Activated CD8-positive, alpha-beta T cell treated with anti-CD3 and anti-CD28 coated beads for 36 hours (primary cell): Measurements from ENCODE around the gene ARHGAP26. TPM values are rescaled to one million over a fixed set of nuclear protein-coding genes. Genes with fewer than 3 reads are reported as not detected.
A peak's percentile ranks its signal among the peaks of the same experiment; 100 is the strongest.

Experiments
- ATAC-seq: fragments of 200-7000 bp; cut with Tn5 transposase; one replicate; pipeline ENCODE4 v1.10.0; 2021; ENCODE audit warnings: mild to moderate bottlenecking, moderate library complexity
- CTCF ChIA-PET: fragments of 350-600 bp; sonication (Branson Sonifier 250); formaldehyde crosslinking; loops from one replicate; lab custom pipeline; 2021; ENCODE audit warnings: antibody characterized with exemption; lab: Charles Lee
- POLR2A ChIA-PET: fragments of 350-600 bp; sonication (Branson Sonifier 250); formaldehyde crosslinking; loops from one replicate; lab custom pipeline; 2021; ENCODE audit warnings: antibody characterized with exemption; lab: Charles Lee
- DNase-seq: peaks from one replicate; pipeline ENCODE4 v3.0.0-alpha.2; 2020
- H3K27ac Mint-ChIP-seq: one replicate; pipeline ENCODE4 v1.8.0; 2021; ENCODE audit warnings: mild to moderate bottlenecking, mixed read lengths
- H3K27me3 Mint-ChIP-seq: one replicate; pipeline ENCODE4 v1.8.0; 2021; ENCODE audit warnings: mixed read lengths
- H3K36me3 Mint-ChIP-seq: one replicate; pipeline ENCODE4 v1.8.0; 2021; ENCODE audit warnings: low read depth, mixed read lengths
- H3K4me1 Mint-ChIP-seq: one replicate; pipeline ENCODE4 v1.8.0; 2021; ENCODE audit warnings: low read depth, mixed read lengths
- H3K4me3 Mint-ChIP-seq: one replicate; pipeline ENCODE4 v1.8.0; 2021; ENCODE audit warnings: mild to moderate bottlenecking, moderate library complexity, mixed read lengths
- H3K9me3 Mint-ChIP-seq: one replicate; pipeline ENCODE4 v1.8.0; 2021; ENCODE audit warnings: mixed read lengths
- intact Hi-C: fragments of 100-400 bp; cut with micrococcal nuclease; formaldehyde crosslinking; loops from one replicate; pipeline ENCODE4 v1.10.0; 2022
- total RNA-seq, 2 experiments: library from RNA; stranded (reverse); gene quantifications; one replicate each; pipeline ENCODE4 v1.2.3, GENCODE V29; 2021
- TF ChIP-seq, protein P1 (sequence below): fragments of 200-600 bp; IDR thresholded peaks from one replicate; pipeline ENCODE4 v1.8.0; 2022; ENCODE audit warnings: antibody characterized with exemption, mild to moderate bottlenecking

Gene ARHGAP26, protein sequence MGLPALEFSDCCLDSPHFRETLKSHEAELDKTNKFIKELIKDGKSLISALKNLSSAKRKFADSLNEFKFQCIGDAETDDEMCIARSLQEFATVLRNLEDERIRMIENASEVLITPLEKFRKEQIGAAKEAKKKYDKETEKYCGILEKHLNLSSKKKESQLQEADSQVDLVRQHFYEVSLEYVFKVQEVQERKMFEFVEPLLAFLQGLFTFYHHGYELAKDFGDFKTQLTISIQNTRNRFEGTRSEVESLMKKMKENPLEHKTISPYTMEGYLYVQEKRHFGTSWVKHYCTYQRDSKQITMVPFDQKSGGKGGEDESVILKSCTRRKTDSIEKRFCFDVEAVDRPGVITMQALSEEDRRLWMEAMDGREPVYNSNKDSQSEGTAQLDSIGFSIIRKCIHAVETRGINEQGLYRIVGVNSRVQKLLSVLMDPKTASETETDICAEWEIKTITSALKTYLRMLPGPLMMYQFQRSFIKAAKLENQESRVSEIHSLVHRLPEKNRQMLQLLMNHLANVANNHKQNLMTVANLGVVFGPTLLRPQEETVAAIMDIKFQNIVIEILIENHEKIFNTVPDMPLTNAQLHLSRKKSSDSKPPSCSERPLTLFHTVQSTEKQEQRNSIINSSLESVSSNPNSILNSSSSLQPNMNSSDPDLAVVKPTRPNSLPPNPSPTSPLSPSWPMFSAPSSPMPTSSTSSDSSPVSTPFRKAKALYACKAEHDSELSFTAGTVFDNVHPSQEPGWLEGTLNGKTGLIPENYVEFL
- total RNA-seq, result 10 to 100 TPM; 12.7 to 18.0 TPM

DNA sequence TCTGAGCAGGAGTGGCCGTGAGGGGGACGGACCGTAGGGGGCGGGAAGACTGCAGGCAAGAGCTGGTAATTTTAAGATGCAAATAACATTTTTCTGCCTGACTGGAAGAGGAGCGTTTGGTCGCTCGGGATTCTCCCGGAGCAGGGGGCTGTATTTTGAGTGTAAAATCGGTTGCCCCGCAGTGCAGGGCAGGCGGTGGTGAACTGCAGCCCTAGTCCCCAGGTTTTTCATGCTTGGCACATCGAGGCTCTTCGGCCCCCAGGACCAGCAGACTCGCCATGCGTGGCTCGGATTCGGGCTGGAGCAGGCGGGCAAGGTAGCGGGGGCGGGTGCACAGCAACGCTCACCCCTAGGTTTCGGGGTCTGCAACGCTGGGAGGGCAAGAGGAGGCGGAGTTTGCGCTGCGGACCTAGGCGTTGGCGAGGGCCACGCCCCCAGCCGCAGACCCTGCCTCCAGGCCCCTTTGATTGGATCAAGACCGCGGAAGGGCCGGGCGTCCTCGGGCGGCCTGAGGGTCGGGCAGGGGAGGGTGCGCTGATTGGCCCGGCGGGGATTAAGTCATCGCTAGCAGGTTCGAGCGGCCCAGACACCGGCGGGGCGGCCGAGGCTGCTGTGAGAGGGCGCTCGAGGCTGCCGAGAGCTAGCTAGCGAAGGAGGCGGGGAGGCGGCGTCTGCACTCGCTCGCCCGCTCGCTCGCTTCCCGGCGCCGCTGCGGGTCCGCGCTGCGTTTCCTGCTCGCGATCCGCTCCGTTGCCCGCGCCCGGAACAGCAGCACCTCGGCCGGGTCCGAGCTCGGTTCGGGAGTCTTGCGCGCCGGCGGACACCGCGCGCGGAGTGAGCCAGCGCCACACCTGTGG is at the start of gene ARHGAP26:
TSS of gene ARHGAP26 (plus strand) at position 585 of the 857 bp plus-strand sequence. CDS start 385 bp downstream, outside the sequence.
- TF ChIP-seq, protein P1, sequence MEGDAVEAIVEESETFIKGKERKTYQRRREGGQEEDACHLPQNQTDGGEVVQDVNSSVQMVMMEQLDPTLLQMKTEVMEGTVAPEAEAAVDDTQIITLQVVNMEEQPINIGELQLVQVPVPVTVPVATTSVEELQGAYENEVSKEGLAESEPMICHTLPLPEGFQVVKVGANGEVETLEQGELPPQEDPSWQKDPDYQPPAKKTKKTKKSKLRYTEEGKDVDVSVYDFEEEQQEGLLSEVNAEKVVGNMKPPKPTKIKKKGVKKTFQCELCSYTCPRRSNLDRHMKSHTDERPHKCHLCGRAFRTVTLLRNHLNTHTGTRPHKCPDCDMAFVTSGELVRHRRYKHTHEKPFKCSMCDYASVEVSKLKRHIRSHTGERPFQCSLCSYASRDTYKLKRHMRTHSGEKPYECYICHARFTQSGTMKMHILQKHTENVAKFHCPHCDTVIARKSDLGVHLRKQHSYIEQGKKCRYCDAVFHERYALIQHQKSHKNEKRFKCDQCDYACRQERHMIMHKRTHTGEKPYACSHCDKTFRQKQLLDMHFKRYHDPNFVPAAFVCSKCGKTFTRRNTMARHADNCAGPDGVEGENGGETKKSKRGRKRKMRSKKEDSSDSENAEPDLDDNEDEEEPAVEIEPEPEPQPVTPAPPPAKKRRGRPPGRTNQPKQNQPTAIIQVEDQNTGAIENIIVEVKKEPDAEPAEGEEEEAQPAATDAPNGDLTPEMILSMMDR, result no peak
- Mint-ChIP-seq H3K9me3 (no peaks in the 10 kb centered on the region), H3K4me3 (peak within 1 kb of the TSS; percentile 94), H3K27ac (peak within 1 kb of the TSS; percentile 89), H3K4me1 (peaks cover 36% of the 10 kb centered on the region), H3K36me3 (no peaks in the 10 kb centered on the region), H3K27me3 (no peaks in the 10 kb centered on the region)
- peak; percentile 96 for DNase-seq
- peak; percentile 93 for ATAC-seq
- intact Hi-C loops, result loop anchor here (5.0 kb wide), 2 partner anchors 52 to 97 kb away; no protein-coding TSS in a partner anchor
- POLR2A ChIA-PET, result interaction anchor here (0.6 to 4.9 kb wide), 13 partner anchors 10 to 100 kb away, joined by 3 to 62 read pairs (median 4); no protein-coding TSS in a partner anchor
- CTCF ChIA-PET, result interaction anchor here (1.0 to 12.3 kb wide), 22 partner anchors 8 to 118 kb away, joined by 3 to 139 read pairs (median 9); no protein-coding TSS in a partner anchor

DNA sequence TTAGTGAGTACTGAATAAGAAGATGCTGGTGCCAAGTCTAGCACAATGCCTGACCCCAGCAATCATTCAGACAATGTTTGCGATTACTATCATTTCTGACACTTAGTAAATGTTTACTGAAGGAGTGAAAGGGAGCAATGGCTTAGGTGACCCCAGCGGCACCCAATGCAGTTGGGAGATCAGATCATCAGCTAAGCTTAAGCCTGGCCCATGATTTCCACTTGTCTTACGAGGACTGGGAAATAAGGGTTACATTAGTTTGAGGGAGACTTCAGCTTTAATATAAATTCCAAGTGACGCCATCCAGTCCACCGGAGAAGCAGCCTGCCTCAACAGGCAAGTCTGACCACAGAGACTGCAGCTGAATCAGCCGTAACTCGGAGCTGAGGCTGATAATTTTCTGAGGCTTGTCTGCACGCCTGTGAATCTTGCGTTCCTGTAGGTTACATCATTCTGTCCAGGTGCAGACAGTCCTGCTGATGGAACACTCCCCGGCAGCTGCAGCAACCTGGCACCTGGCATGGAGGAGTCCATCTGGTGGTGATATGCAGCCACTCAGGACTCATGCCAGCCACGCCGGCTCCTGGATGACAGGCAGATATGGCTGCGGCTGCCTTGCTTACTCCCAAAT is 49.4 kb upstream of the ARHGAP26 start:
- no peaks in the 10 kb centered on the region for H3K36me3 Mint-ChIP-seq
- CTCF ChIA-PET, result interaction anchor here (1.2 to 30.6 kb wide), 5 partner anchors 8 to 161 kb away, joined by 5 to 673 read pairs (median 30); no protein-coding TSS in a partner anchor
- no peak overlapping the region for H3K27ac Mint-ChIP-seq
- POLR2A ChIA-PET, result no interaction called here
- DNase-seq (no peak), ATAC-seq (no peak)
- no peak overlapping the region for H3K4me3 Mint-ChIP-seq
- peaks cover 6% of the 10 kb centered on the region for H3K4me1 Mint-ChIP-seq
- H3K27me3 Mint-ChIP-seq, result no peaks in the 10 kb centered on the region
- TF ChIP-seq, protein P1, result no peak
- intact Hi-C loops, result no loop called here
- no peaks in the 10 kb centered on the region for H3K9me3 Mint-ChIP-seq

DNA sequence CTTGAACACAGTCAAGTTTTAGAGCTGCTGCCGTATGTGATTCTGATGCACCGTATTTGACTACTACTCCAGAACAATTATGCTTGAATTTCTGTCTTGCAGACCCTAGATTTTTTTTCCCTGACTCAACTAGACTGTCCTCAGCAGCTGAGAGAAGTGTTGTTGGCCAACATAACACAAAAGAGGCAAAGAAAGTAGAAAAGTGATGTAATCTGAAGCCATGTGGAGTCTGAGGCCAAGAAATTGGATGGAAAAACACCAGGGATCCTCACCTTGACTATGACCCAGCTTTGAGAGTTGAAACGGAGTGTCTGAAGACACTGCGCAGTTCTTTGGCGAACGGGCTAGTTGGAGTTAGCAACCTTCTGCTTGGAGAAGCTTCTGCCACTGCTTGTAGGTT is 48.0 kb upstream of the ARHGAP26 start:
- ChIA-PET CTCF (interaction anchor here (0.9 to 30.6 kb wide), 5 partner anchors 9 to 160 kb away, joined by 3 to 673 read pairs (median 30); no protein-coding TSS in a partner anchor), POLR2A (interaction anchor here (0.6 kb wide), 1 partner anchor 1256 kb away, joined by 3 read pairs; no protein-coding TSS in a partner anchor)
- no peak overlapping the region for H3K4me3 Mint-ChIP-seq
- ATAC-seq (no peak), DNase-seq (no peak)
- intact Hi-C loops, result no loop called here
- no peaks in the 10 kb centered on the region for H3K9me3 Mint-ChIP-seq
- H3K27ac Mint-ChIP-seq, result no peak overlapping the region
- peaks cover 13% of the 10 kb centered on the region for H3K4me1 Mint-ChIP-seq
- no peaks in the 10 kb centered on the region for H3K27me3 Mint-ChIP-seq
- TF ChIP-seq, protein P1, result no peak
- H3K36me3 Mint-ChIP-seq, result no peaks in the 10 kb centered on the region

DNA sequence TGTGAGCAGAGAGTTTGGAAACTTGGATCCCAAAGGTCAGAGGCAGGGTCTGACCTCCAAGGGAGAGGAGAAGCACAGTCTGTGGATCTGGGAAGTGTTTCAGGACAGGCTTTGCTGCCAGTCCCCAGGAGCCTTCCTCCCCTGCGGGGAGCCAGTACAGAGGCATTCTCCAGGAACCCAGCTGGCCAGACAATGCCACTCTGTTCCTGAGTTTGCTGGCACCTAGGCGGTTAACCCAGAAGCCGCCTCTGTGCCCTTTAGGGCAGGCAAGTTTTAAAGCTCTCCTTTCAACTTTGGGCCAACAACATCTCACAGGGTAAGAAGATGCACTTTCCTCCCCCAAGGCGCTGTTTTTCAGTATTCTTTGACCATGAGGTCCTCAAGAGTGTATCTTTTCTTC is 47.3 kb upstream of the ARHGAP26 start:
- TF ChIP-seq, protein P1, result no peak

More for the DNA sequence above, 47.3 kb upstream of the ARHGAP26 start:
- H3K27ac Mint-ChIP-seq, result no peak overlapping the region
- ChIA-PET CTCF (interaction anchor here (0.8 to 30.6 kb wide), 5 partner anchors 10 to 159 kb away, joined by 3 to 673 read pairs (median 30); partner anchors contain the start of gene ARHGAP26), POLR2A (interaction anchor here (1.0 kb wide), 1 partner anchor 15 kb away, joined by 3 read pairs; no protein-coding TSS in a partner anchor)
- H3K4me3 Mint-ChIP-seq, result no peak overlapping the region
- intact Hi-C loops, result no loop called here
- H3K36me3 Mint-ChIP-seq, result no peaks in the 10 kb centered on the region
- ATAC-seq (no peak), DNase-seq (no peak)
- H3K4me1 Mint-ChIP-seq, result peaks cover 9% of the 10 kb centered on the region
- H3K9me3 Mint-ChIP-seq, result no peaks in the 10 kb centered on the region
- no peaks in the 10 kb centered on the region for H3K27me3 Mint-ChIP-seq
